Lower lobe of right lung (tissue), 2 donors: ENCODE measurements around the gene STEAP3. TPM values are rescaled to one million over a fixed set of nuclear protein-coding genes. Genes with fewer than 3 reads are reported as not detected.
A peak's percentile ranks its signal among the peaks of the same experiment; 100 is the strongest.

Experiments
- ATAC-seq, 2 donors: fragments of 200-7000 bp; cut with Tn5 transposase; one replicate each; pipeline ENCODE4 v1.9.1; 2020 to 2022; ENCODE audit warnings: mild to moderate bottlenecking in 2 of 2, moderate library complexity in 2 of 2
- DNase-seq: peaks from one replicate; pipeline ENCODE4 v3.0.0-alpha.2; 2020
- H3K27ac ChIP-seq: fragments of 200-600 bp; one replicate; pipeline ENCODE4 v1.8.0; 2022
- H3K27me3 ChIP-seq: fragments of 200-600 bp; one replicate; pipeline ENCODE4 v1.8.0; 2022; ENCODE audit warnings: low read depth
- H3K36me3 ChIP-seq: fragments of 200-600 bp; one replicate; pipeline ENCODE4 v1.8.0; 2022; ENCODE audit warnings: mild to moderate bottlenecking
- H3K4me1 ChIP-seq: fragments of 200-600 bp; one replicate; pipeline ENCODE4 v1.8.0; 2022
- H3K4me3 ChIP-seq: fragments of 200-600 bp; one replicate; pipeline ENCODE4 v1.8.0; 2022; ENCODE audit warnings: mild to moderate bottlenecking
- H3K9me3 ChIP-seq: fragments of 200-600 bp; one replicate; pipeline ENCODE4 v1.8.0; 2022
- intact Hi-C: fragments of 100-400 bp; cut with DNase I; formaldehyde crosslinking; loops from one replicate; pipeline ENCODE4 v1.11.0; 2022
- total RNA-seq: library from RNA; stranded (reverse); fragmentation: NEBNext Ultra II Directional; extraction: Animal tissue kit (Norgen Biotek cat#: 25700); gene quantifications from one replicate; pipeline ENCODE4 v1.2.1, GENCODE V29; 2021
- TF ChIP-seq, protein P1 (sequence below): fragments of 200-600 bp; IDR thresholded peaks from one replicate; pipeline ENCODE4 v1.8.0; 2022; ENCODE audit warnings: antibody characterized with exemption, mild to moderate bottlenecking
- donor health status: DM: no; HTN: yes; CAD: no; lungs with severe emphysema.

The STEAP3 gene
- total RNA-seq, 1 donor from 2014 or later: 18.3 TPM

DNA sequence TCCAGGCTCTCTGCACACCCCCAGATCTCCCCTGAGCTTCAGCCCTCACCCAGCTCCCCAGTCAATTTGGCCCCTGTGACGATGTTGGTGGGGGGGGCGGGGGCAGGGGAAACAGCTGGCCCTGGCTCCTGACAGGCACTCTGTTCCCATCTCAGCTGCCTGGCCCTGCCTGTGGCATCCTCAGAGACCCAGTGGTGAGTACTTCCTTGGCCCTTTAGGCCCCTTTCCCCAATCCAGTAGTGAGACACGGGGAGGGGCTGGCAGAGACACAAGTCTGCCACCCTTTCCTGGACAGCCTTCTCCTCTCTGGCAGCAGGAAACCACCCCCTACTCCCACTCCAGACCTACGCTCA is 45.8 kb upstream of the STEAP3 start:
- H3K36me3 ChIP-seq: no peaks in the 10 kb centered on the region
- no peak overlapping the region for H3K27ac ChIP-seq
- H3K9me3 ChIP-seq: no peaks in the 10 kb centered on the region
- H3K4me1 ChIP-seq: no peaks in the 10 kb centered on the region
- TF ChIP-seq, protein P1, sequence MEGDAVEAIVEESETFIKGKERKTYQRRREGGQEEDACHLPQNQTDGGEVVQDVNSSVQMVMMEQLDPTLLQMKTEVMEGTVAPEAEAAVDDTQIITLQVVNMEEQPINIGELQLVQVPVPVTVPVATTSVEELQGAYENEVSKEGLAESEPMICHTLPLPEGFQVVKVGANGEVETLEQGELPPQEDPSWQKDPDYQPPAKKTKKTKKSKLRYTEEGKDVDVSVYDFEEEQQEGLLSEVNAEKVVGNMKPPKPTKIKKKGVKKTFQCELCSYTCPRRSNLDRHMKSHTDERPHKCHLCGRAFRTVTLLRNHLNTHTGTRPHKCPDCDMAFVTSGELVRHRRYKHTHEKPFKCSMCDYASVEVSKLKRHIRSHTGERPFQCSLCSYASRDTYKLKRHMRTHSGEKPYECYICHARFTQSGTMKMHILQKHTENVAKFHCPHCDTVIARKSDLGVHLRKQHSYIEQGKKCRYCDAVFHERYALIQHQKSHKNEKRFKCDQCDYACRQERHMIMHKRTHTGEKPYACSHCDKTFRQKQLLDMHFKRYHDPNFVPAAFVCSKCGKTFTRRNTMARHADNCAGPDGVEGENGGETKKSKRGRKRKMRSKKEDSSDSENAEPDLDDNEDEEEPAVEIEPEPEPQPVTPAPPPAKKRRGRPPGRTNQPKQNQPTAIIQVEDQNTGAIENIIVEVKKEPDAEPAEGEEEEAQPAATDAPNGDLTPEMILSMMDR: no peak
- H3K27me3 ChIP-seq: no peaks in the 10 kb centered on the region
- intact Hi-C loops: no loop called here
- H3K4me3 ChIP-seq: no peak overlapping the region
- ATAC-seq (no peak), DNase-seq (no peak)

DNA sequence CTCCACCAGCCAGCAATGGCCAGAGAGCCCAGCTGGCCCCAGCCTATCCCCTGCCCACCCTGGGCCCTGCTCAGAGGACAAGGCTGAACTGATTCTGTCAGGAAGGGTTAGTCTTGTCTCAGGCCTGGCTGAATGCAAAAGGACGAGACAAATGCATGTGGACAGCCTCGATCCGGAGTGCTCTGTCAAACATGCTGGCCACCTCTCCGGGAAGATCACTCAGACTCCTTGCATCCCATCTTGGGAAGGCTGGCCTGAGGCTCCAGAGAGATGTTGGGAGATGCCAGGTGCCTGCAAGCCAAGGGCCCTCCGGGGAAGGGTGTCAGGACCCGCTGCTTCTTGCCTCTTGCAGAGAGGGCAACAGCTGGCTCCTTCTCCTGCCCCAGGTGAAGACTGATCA is 44.9 kb upstream of the STEAP3 start:
- no peaks in the 10 kb centered on the region for H3K9me3 ChIP-seq
- no peaks in the 10 kb centered on the region for H3K36me3 ChIP-seq
- intact Hi-C loops: no loop called here
- no peak overlapping the region for H3K27ac ChIP-seq
- no peaks in the 10 kb centered on the region for H3K4me1 ChIP-seq
- no peak overlapping the region for H3K4me3 ChIP-seq
- ATAC-seq: no peak
- no peaks in the 10 kb centered on the region for H3K27me3 ChIP-seq
- no peak for DNase-seq
- TF ChIP-seq, protein P1: no peak

DNA sequence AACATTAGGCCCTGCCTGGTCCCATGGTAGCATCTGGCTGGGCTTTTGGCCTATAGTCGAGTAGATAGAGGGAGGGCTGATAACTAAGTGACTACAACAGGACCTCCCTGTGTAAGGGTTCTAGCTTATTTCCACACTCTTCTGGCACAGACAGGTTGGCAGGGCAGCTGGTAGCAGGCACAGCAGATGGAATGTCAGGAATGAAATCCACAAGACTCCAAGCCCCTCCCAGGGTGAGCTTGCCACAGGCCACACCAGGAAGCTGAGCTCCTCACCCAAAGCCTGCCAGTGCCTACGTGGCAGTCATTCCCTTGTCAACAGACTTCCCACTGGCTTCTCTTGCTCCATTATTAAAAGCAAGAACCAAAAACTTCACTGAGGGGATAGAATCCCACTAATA is 44.4 kb upstream of the STEAP3 start:
- ATAC-seq (peak; percentile 61 to 74), DNase-seq (no peak)
- Histone ChIP-seq H3K27ac (no peak overlapping the region), H3K36me3 (no peaks in the 10 kb centered on the region), H3K4me3 (no peak overlapping the region), H3K27me3 (no peaks in the 10 kb centered on the region), H3K4me1 (no peaks in the 10 kb centered on the region), H3K9me3 (no peaks in the 10 kb centered on the region)
- TF ChIP-seq, protein P1: no peak
- intact Hi-C loops: no loop called here

DNA sequence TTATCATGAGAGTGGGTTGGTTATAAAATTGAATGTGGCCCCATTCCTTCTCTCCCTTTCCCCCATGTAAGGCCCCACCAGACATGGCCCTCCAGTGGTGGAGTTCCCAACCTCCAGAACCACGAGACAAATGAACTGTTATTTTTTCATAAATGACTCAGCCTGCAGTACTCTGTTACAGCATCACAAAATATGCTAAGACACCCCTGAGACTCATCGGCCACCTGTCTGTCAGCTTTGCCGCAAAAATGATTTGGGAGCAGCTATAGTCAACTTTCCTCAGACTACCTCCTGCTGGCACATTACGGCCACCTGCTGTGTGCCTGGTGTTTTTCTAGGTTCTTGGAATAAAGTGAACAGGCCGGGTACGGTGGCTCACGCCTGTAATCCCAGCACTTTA is 43.6 kb upstream of the STEAP3 start:
- TF ChIP-seq, protein P1: no peak
- ATAC-seq (no peak), DNase-seq (no peak)
- H3K36me3 ChIP-seq: no peaks in the 10 kb centered on the region
- H3K9me3 ChIP-seq: no peaks in the 10 kb centered on the region
- H3K4me3 ChIP-seq: no peak overlapping the region
- H3K27ac ChIP-seq: no peak overlapping the region
- intact Hi-C loops: no loop called here
- H3K4me1 ChIP-seq: no peaks in the 10 kb centered on the region
- no peaks in the 10 kb centered on the region for H3K27me3 ChIP-seq

DNA sequence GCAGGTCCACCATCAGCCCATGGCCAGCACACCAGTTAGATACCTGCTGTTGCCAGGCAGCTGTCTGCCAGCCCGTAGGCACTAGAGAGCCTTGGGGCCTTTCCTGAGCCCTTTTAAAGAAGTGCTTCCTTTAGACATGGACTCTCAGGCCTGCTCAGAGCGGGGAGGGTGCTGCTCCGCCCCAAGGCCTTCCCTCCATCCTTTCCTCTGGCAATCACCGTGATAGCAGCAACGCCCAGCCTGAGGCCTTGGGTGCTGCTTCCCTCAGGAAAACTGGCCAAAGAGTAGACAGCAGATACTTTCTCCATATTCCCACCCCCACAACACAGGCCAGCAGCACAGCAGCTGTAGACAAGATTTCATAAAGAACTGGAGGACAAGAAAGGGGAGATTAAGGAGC is 42.7 kb upstream of the STEAP3 start:
- H3K4me1 ChIP-seq: no peaks in the 10 kb centered on the region
- H3K36me3 ChIP-seq: no peaks in the 10 kb centered on the region
- TF ChIP-seq, protein P1: no peak
- ATAC-seq: no peak
- no peaks in the 10 kb centered on the region for H3K27me3 ChIP-seq
- intact Hi-C loops: no loop called here
- no peak for DNase-seq
- H3K9me3 ChIP-seq: no peaks in the 10 kb centered on the region
- no peak overlapping the region for H3K4me3 ChIP-seq
- H3K27ac ChIP-seq: no peak overlapping the region

DNA sequence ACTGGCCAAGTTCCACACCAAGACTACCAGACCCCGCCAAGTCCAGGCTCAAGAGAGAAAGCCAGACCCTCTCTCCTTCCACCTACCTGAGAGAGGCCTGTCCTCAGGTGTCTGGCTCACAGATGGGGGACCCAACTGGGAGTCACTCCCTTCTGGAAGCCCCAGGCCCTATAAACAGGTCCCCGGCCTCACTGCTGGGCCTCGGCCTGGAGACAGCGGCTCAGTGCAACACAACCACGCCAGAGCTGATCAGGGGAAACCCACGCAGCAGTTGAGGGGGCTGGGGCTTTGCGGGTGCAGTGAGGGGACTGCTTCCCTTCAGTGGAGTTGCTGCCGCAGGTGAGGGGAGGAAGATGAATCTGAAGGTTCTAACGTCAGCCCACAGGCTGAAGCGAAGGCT is 42.2 kb upstream of the STEAP3 start:
- Histone ChIP-seq H3K4me3 (no peak overlapping the region), H3K27ac (no peak overlapping the region), H3K36me3 (no peaks in the 10 kb centered on the region), H3K9me3 (no peaks in the 10 kb centered on the region), H3K4me1 (no peaks in the 10 kb centered on the region), H3K27me3 (no peaks in the 10 kb centered on the region)
- no peak for DNase-seq
- ATAC-seq: no peak
- intact Hi-C loops: no loop called here
- TF ChIP-seq, protein P1: no peak
